ENCODE data around the gene PKN2. TPM values are rescaled to one million over a fixed set of nuclear protein-coding genes. Genes with fewer than 3 reads are reported as not detected.
A peak's percentile ranks its signal among the peaks of the same experiment; 100 is the strongest.

PKN2 gene
- total and polyA plus RNA-seq, 2 of the 4 experiments (the other 2 are of a cell fraction), result 12.7 to 22.2 TPM

- Histone ChIP-seq H3K4me1 (ENCODE audit: control insufficient read depth, insufficient read depth, low read length) (peaks cover 3% of the 10 kb centered on the region; the same call in 1 of the 2 replicates), H4K8ac (ENCODE audit: low read depth in 2 of 2, low read length in 2 of 2) (no peak overlapping the region), H3K23ac (ENCODE audit: low read depth, low read length) (no peak overlapping the region), H2BK120ac (ENCODE audit: low read depth, low read length) (no peak overlapping the region), H3K56ac (ENCODE audit: extremely low read depth, insufficient read depth, low read length) (no peak overlapping the region), H2AK9ac (replicated peaks; ENCODE audit: low read depth, low read length, poor library complexity) (no peak overlapping the region), H3K4ac (ENCODE audit: low read depth, low read length) (no peak overlapping the region), H4K20me1 (ENCODE audit: insufficient read depth, low read length) (peaks cover 21% of the 10 kb centered on the region), H2BK20ac (ENCODE audit: low read depth, low read length) (no peak overlapping the region), H3K14ac (replicated peaks; ENCODE audit: low read depth, low read length) (no peak overlapping the region), H2AK5ac (ENCODE audit: low read depth, low read length) (no peak overlapping the region), H2BK5ac (ENCODE audit: low read depth, low read length, poor library complexity, severe bottlenecking) (no peak overlapping the region), H3K27ac (ENCODE audit: insufficient read depth, low read length) (no peak overlapping the region), H3K27me3 (ENCODE audit: control insufficient read depth, insufficient read depth, low read length) (no peaks in the 10 kb centered on the region), H3K4me3 (ENCODE audit: insufficient read depth, low read depth, low read length) (no peak overlapping the region), H3K9ac (ENCODE audit: low read depth, low read length) (no peak overlapping the region), H3K79me1 (ENCODE audit: low read depth in 1 of 2, low read length in 2 of 2) (peaks cover 31 to 45% of the 10 kb centered on the region in 2 experiments), H3K36me3 (ENCODE audit: control insufficient read depth, insufficient read depth, low read length) (peaks cover 3% of the 10 kb centered on the region; the same call in 1 of the 2 replicates), H2AFZ (replicated peaks; ENCODE audit: low read length, poor library complexity) (no peak overlapping the region), H3K9me1 (ENCODE audit: insufficient read depth, low read length) (peaks cover 9% of the 10 kb centered on the region), H2BK15ac (ENCODE audit: low read depth, low read length) (no peak overlapping the region), H3K9me3 (ENCODE audit: control insufficient read depth, insufficient read depth, low read length) (no peaks in the 10 kb centered on the region), H4K91ac (ENCODE audit: insufficient read depth, low read depth, low read length) (no peak overlapping the region), H3K4me2 (ENCODE audit: low read depth, low read length) (no peak overlapping the region), H3K18ac (ENCODE audit: low read depth, low read length) (no peak overlapping the region), H4K5ac (ENCODE audit: low read depth, low read length) (no peak overlapping the region)
- no TSS peak for BruUV-seq (replicated peaks)
- TF ChIP-seq RFX5 (IDR thresholded peaks at IDR 0.05; ENCODE audit: low read depth, low read length), result no peak
- TF ChIP-seq MAZ (IDR thresholded peaks at IDR 0.05; ENCODE audit: borderline replicate concordance, low read depth, low read length), result no peak
- TF ChIP-seq NFE2L2 (IDR thresholded peaks at IDR 0.05; ENCODE audit: low read depth, low read length), result no peak
- TF ChIP-seq, protein P1, sequence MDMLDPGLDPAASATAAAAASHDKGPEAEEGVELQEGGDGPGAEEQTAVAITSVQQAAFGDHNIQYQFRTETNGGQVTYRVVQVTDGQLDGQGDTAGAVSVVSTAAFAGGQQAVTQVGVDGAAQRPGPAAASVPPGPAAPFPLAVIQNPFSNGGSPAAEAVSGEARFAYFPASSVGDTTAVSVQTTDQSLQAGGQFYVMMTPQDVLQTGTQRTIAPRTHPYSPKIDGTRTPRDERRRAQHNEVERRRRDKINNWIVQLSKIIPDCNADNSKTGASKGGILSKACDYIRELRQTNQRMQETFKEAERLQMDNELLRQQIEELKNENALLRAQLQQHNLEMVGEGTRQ (IDR thresholded peaks at IDR 0.05; ENCODE audit: low read depth, low read length), result no peak
- TF ChIP-seq MXI1 (IDR thresholded peaks at IDR 0.05; ENCODE audit: borderline replicate concordance, low read depth, low read length), result no peak
- no peak for TF ChIP-seq MAFK (IDR thresholded peaks at IDR 0.05; ENCODE audit: low read depth, low read length)
- TF ChIP-seq CHD1 (IDR thresholded peaks at IDR 0.05; ENCODE audit: low read depth, low read length), result no peak
- no peak for TF ChIP-seq BHLHE40 (IDR thresholded peaks at IDR 0.05; ENCODE audit: low read depth, low read length)
- TF ChIP-seq POLR2A (IDR thresholded peaks at IDR 0.05; ENCODE audit: low read depth, low read length), result no peak
- TF ChIP-seq, protein P2, sequence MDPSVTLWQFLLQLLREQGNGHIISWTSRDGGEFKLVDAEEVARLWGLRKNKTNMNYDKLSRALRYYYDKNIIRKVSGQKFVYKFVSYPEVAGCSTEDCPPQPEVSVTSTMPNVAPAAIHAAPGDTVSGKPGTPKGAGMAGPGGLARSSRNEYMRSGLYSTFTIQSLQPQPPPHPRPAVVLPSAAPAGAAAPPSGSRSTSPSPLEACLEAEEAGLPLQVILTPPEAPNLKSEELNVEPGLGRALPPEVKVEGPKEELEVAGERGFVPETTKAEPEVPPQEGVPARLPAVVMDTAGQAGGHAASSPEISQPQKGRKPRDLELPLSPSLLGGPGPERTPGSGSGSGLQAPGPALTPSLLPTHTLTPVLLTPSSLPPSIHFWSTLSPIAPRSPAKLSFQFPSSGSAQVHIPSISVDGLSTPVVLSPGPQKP (IDR thresholded peaks at IDR 0.05; ENCODE audit: borderline replicate concordance, low read depth, low read length), result no peak
- no peak for TF ChIP-seq FOS (IDR thresholded peaks at IDR 0.05; ENCODE audit: low read depth, low read length)
- TF ChIP-seq, protein P3, sequence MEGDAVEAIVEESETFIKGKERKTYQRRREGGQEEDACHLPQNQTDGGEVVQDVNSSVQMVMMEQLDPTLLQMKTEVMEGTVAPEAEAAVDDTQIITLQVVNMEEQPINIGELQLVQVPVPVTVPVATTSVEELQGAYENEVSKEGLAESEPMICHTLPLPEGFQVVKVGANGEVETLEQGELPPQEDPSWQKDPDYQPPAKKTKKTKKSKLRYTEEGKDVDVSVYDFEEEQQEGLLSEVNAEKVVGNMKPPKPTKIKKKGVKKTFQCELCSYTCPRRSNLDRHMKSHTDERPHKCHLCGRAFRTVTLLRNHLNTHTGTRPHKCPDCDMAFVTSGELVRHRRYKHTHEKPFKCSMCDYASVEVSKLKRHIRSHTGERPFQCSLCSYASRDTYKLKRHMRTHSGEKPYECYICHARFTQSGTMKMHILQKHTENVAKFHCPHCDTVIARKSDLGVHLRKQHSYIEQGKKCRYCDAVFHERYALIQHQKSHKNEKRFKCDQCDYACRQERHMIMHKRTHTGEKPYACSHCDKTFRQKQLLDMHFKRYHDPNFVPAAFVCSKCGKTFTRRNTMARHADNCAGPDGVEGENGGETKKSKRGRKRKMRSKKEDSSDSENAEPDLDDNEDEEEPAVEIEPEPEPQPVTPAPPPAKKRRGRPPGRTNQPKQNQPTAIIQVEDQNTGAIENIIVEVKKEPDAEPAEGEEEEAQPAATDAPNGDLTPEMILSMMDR (conservative IDR thresholded peaks at IDR 0.05; ENCODE audit: low read depth, low read length), result no peak
- TF ChIP-seq CEBPB (IDR thresholded peaks at IDR 0.05; ENCODE audit: low read depth, low read length), result no peak
- CTCF ChIA-PET, result no interaction called here
- intact Hi-C loops (cut with micrococcal nuclease) (no loop called here), dilution Hi-C loops (cut with HindIII; ENCODE audit: low sequenced_read_pairs, unreplicated experiment) (no loop called here), in situ Hi-C loops (cut with MboI; ENCODE audit: low sequenced_read_pairs) (loop anchor here (10.0 kb wide), 1 partner anchor 133 kb away; no protein-coding TSS in a partner anchor)
- WGBS, 2 experiments (ENCODE audit: extremely low coverage in 2 of 2, insufficient read length in 1 of 2), result no CpG with 5 or more reads among the region's 2 CpGs
- DNase-seq (peak; percentile 77), ATAC-seq (ENCODE audit: low read depth) (peak; percentile 67)
- POLR2A ChIA-PET (ENCODE audit: unreplicated experiment), result no interaction called here
These were observed 57.3 kb downstream of the PKN2 start for GRCh38 chr1:88741413-88741812.
